ENCODE data around the gene GTF3C2. TPM values are rescaled to one million over a fixed set of nuclear protein-coding genes. Genes with fewer than 3 reads are reported as not detected.
"Not testable (repeated sequence)": the region's sequence is repeated elsewhere in the genome, so short reads cannot be mapped to it uniquely, and the experiment has no call there.

Gene GTF3C2
- total and polyA plus RNA-seq, 2 of the 13 experiments (the other 11 are each of a cell fraction or from before 2014, with no cell fraction given), result 77.5 to 130 TPM

- H3K36me3 ChIP-seq (replicated peaks in 1 of 2; ENCODE audit: control insufficient read depth in 1 of 2, insufficient read depth in 2 of 2, low read length in 2 of 2); H3K27me3 ChIP-seq (ENCODE audit: control insufficient read depth in 1 of 2, insufficient read depth in 2 of 2, low read length in 2 of 2); intact Hi-C loops (cut with micrococcal nuclease; ENCODE audit: unreplicated experiment); H3K9ac ChIP-seq (ENCODE audit: insufficient read depth, low read depth, low read length); H3K9me3 ChIP-seq (ENCODE audit: low read length); H3K27ac ChIP-seq (ENCODE audit: extremely low read length, insufficient read depth, low read length); H4K20me1 ChIP-seq (ENCODE audit: insufficient read depth, low read length); DNase-seq (ENCODE audit: low spot score); H2AFZ ChIP-seq (ENCODE audit: low read length); ATAC-seq; H3K4me3 ChIP-seq (replicated peaks in 1 of 3; ENCODE audit: insufficient read depth in 1 of 3, low read depth in 2 of 3, low read length in 3 of 3); H3K4me2 ChIP-seq (ENCODE audit: low read depth, low read length); FAIRE-seq; BruUV-seq (replicated peaks): not testable (repeated sequence)
- 97% methylated on average over 15 of the region's 15 CpGs for WGBS (ENCODE audit: low lambda C conversion rate)
- in situ Hi-C loops (cut with HindIII; ENCODE audit: extremely low pct_ligation_motif_present, low pct_unique_long_range_greater_than_20kb), result loop anchor here (5.0 kb wide), 1 partner anchor 52 kb away; the partner anchor contains the start of genes EIF2B4 and SNX17
- Histone ChIP-seq H3K79me2 (ENCODE audit: insufficient read depth, low read length) (peaks cover 25% of the 10 kb centered on the region), H3K4me1 (ENCODE audit: insufficient read depth, low read length) (peaks cover 40% of the 10 kb centered on the region)
- ChIA-PET POLR2A (interaction anchor here (1.4 to 5.0 kb wide), 4 partner anchors 17 to 90 kb away, joined by 5 to 52 read pairs (median 10); partner anchors contain the start of genes EIF2B4, GTF3C2 and PPM1G), CTCF (ENCODE audit: low intra/inter-chr PET ratio, low total read pairs) (interaction anchor here (0.6 to 1.9 kb wide), 3 partner anchors 9 to 50 kb away, joined by 3 to 15 read pairs (median 8); partner anchors contain the start of genes EIF2B4 and SNX17)
Measured at GRCh38 chr2:27319839-27320238, 36.7 kb downstream of the GTF3C2 start.

- Histone ChIP-seq H3K9ac (ENCODE audit: insufficient read depth, low read depth, low read length) (no peak overlapping the region), H3K27me3 (ENCODE audit: control insufficient read depth in 1 of 2, insufficient read depth in 2 of 2, low read length in 2 of 2) (no peaks in the 10 kb centered on the region), H4K20me1 (ENCODE audit: insufficient read depth, low read length) (no peaks in the 10 kb centered on the region), H3K79me2 (ENCODE audit: insufficient read depth, low read length) (peaks cover 6% of the 10 kb centered on the region), H2AFZ (ENCODE audit: low read length) (no peak overlapping the region), H3K4me3 (replicated peaks in 1 of 3; ENCODE audit: insufficient read depth in 1 of 3, low read depth in 2 of 3, low read length in 3 of 3) (no peak overlapping the region), H3K9me3 (ENCODE audit: low read length) (no peaks in the 10 kb centered on the region), H3K36me3 (replicated peaks in 1 of 2; ENCODE audit: control insufficient read depth in 1 of 2, insufficient read depth in 2 of 2, low read length in 2 of 2) (no peaks in the 10 kb centered on the region; a peak in 1 of 5 replicates), H3K4me2 (ENCODE audit: low read depth, low read length) (no peak overlapping the region), H3K27ac (ENCODE audit: extremely low read length, insufficient read depth, low read length) (no peak overlapping the region), H3K4me1 (ENCODE audit: insufficient read depth, low read length) (peaks cover 42% of the 10 kb centered on the region)
- ATAC-seq (no peak), DNase-seq (ENCODE audit: low spot score) (no peak), FAIRE-seq (no peak)
- ChIA-PET CTCF (ENCODE audit: low intra/inter-chr PET ratio, low total read pairs) (no interaction called here), POLR2A (interaction anchor here (1.0 to 1.5 kb wide), 3 partner anchors 9 to 53 kb away, joined by 3 to 6 read pairs (median 5); partner anchors contain the start of genes EIF2B4 and UCN)
- in situ Hi-C loops (cut with HindIII; ENCODE audit: extremely low pct_ligation_motif_present, low pct_unique_long_range_greater_than_20kb) (no loop called here), intact Hi-C loops (cut with micrococcal nuclease; ENCODE audit: unreplicated experiment) (no loop called here)
- BruUV-seq (replicated peaks), result no TSS peak
- 76% methylated on average over 8 of the region's 12 CpGs for WGBS (ENCODE audit: low lambda C conversion rate)
- TF ChIP-seq RERE (CRISPR knock-in tag; IDR thresholded peaks at IDR 0.05; ENCODE audit: low read depth) (no peak), ZNF891 (CRISPR knock-in tag; IDR thresholded peaks at IDR 0.05) (0 out of 2 replicates have a peak, but pooled peaks have one; percentile 28), LCORL (IDR thresholded peaks at IDR 0.05) (peak; percentile 10; the same call in 1 of the 2 replicates), LCORL (CRISPR knock-in tag; IDR thresholded peaks at IDR 0.05) (no peak), HOXA5 (CRISPR knock-in tag; IDR thresholded peaks at IDR 0.05) (no peak), MNT (IDR thresholded peaks at IDR 0.05) (no peak)
Measured at GRCh38 chr2:27316655-27317412, 39.7 kb downstream of the GTF3C2 start.
